ENCODE measurements around the gene HSPA9. TPM values are rescaled to one million over a fixed set of nuclear protein-coding genes. Genes with fewer than 3 reads are reported as not detected.

The HSPA9 gene
- total and polyA plus RNA-seq, 9 of the 15 experiments (the other 6 are each of a cell fraction or from before 2014, with no cell fraction given) = 195 to 583 (median 514) TPM

GRCh38 chr5:138568061-138568824, 7.0 kb downstream of the HSPA9 start:
- BruUV-seq (replicated peaks) = no TSS peak
- no peaks in the 10 kb centered on the region; the same call in 1 of the 2 replicates for H4K20me1 ChIP-seq (replicated peaks; ENCODE audit: control insufficient read depth, insufficient read depth, low read length)
- intact Hi-C loops (cut with micrococcal nuclease) = no loop called here
- no peak overlapping the region for H2AFZ ChIP-seq (ENCODE audit: low read depth, low read length)
- TF ChIP-seq SUPT5H (IDR thresholded peaks at IDR 0.05) = peak; percentile 35; the same call in 1 of the 2 replicates
- no peak for TF ChIP-seq NCOR1 (IDR thresholded peaks at IDR 0.05)
- no peak for TF ChIP-seq ZC3H4 (CRISPR knock-in tag; IDR thresholded peaks at IDR 0.05; ENCODE audit: borderline replicate concordance)
- peak; percentile 20; the same call in 1 of the 2 replicates for TF ChIP-seq POLR2AphosphoS2 (IDR thresholded peaks at IDR 0.05; ENCODE audit: low read length)
- peak; percentile 71; the same call in 1 of the 2 replicates for TF ChIP-seq THRB (CRISPR knock-in tag; conservative IDR thresholded peaks at IDR 0.05)
- TF ChIP-seq POLR2G (IDR thresholded peaks at IDR 0.05; ENCODE audit: low read depth, low read length) = peak; percentile 45; the same call in 1 of the 2 replicates
- peak; percentile 26; the same call in 1 of the 2 replicates for TF ChIP-seq POLR2A (conservative IDR thresholded peaks at IDR 0.05)
- TF ChIP-seq RBFOX2 (IDR thresholded peaks at IDR 0.05; ENCODE audit: low read depth, low read length) = peak; percentile 68
- no peak for TF ChIP-seq ZNF609 (CRISPR knock-in tag; IDR thresholded peaks at IDR 0.05; ENCODE audit: borderline replicate concordance)
- H3K27ac ChIP-seq (ENCODE audit: extremely low read depth, low read depth, low read length) = no peak overlapping the region
- ChIA-PET CTCF (ENCODE audit: low intra/inter-chr PET ratio) (interaction anchor here (0.5 kb wide), 1 partner anchor 118 kb away, joined by 3 read pairs; no protein-coding TSS in a partner anchor), POLR2A (interaction anchor here (0.7 to 5.1 kb wide), 5 partner anchors 9 to 457 kb away, joined by 3 to 73 read pairs (median 3); no protein-coding TSS in a partner anchor)
- H3K4me1 ChIP-seq (replicated peaks in 1 of 2; ENCODE audit: control insufficient read depth in 2 of 2, insufficient read depth in 2 of 2, low read length in 2 of 2) = peaks cover 0 to 1% of the 10 kb centered on the region in 2 experiments; a peak in 3 of 5 replicates
- ATAC-seq (no peak), FAIRE-seq (no peak), DNase-seq (ENCODE audit: extremely low read depth in 1 of 4, low spot score in 3 of 4) (no peak)
- in situ Hi-C loops (cut with MboI) = no loop called here
- peaks cover 100% of the 10 kb centered on the region for H3K36me3 ChIP-seq (ENCODE audit: control insufficient read depth, insufficient read depth, low read length)
- no peak overlapping the region for H3K4me2 ChIP-seq (ENCODE audit: insufficient read depth, low read length)
- H3K79me2 ChIP-seq (ENCODE audit: control insufficient read depth, insufficient read depth, low read length) = peaks cover 99% of the 10 kb centered on the region
- H3K4me3 ChIP-seq = no peak overlapping the region
- H3K9me1 ChIP-seq (ENCODE audit: control insufficient read depth, insufficient read depth, low read length) = no peaks in the 10 kb centered on the region
- no peak overlapping the region for H3K9ac ChIP-seq (ENCODE audit: insufficient read depth in 1 of 2, low read depth in 2 of 2, low read length in 2 of 2)
- H3K27me3 ChIP-seq (ENCODE audit: control insufficient read depth in 2 of 2, insufficient read depth in 2 of 2, low read length in 2 of 2) = no peaks in the 10 kb centered on the region
- H3K9me3 ChIP-seq (replicated peaks; ENCODE audit: control insufficient read depth, insufficient read depth, low read depth, low read length) = no peaks in the 10 kb centered on the region
- WGBS (ENCODE audit: insufficient coverage, low coverage, missing lambda C conversion rate) = 88% methylated on average over 12 of the region's 16 CpGs

Measured in K562 (cell line).